K562 (cell line): ENCODE results near the gene UBE2D3. TPM values are rescaled to one million over a fixed set of nuclear protein-coding genes. Genes with fewer than 3 reads are reported as not detected.
A peak's percentile ranks its signal among the peaks of the same experiment; 100 is the strongest.

ENCODE experiments used
- BRF1 ChIP-seq: IDR thresholded peaks from 3 replicates; pipeline ENCODE4 v1.6.1; 2011; ENCODE audit warnings: borderline replicate concordance, mild to moderate bottlenecking; ENCODE audit not compliant: insufficient read length; ENCODE audit errors: extremely low read depth
- ETV6 ChIP-seq, 3 experiments: fragments of 150-350 bp in 1 of 3; sonication (generic) in 1 of 3; formaldehyde crosslinking in 1 of 3; IDR thresholded peaks; 2 replicates each; pipeline versions ENCODE4 v1.6.1 to v1.8.0; 2014 to 2022; ENCODE audit warnings: borderline replicate concordance in 2 of 3, low read depth in 2 of 3, antibody characterized with exemption in 1 of 3, low read length in 1 of 3, mild to moderate bottlenecking in 1 of 3, missing genetic modification reagents in 1 of 3
- FOXJ3 ChIP-seq: sonication (generic); formaldehyde crosslinking; IDR thresholded peaks from 2 replicates; pipeline ENCODE4 v1.4.0; 2020; ENCODE audit warnings: mild to moderate bottlenecking, missing genetic modification reagents
- GTF2F1 ChIP-seq: IDR thresholded peaks from 2 replicates; pipeline ENCODE4 v1.6.1; 2011; ENCODE audit warnings: low read depth, low read length, improper control_type of control experiment
- HNRNPH1 ChIP-seq: fragments of 200-400 bp; formaldehyde crosslinking; optimal IDR thresholded peaks from 2 replicates; pipeline ENCODE3; 2017; ENCODE audit warnings: low read depth, mild to moderate bottlenecking, low read length, moderate library complexity
- KHSRP ChIP-seq: fragments of 450-650 bp; IDR thresholded peaks from 2 replicates; pipeline ENCODE4 v1.6.1; 2017
- POLR2B ChIP-seq: fragments of 450-650 bp; IDR thresholded peaks from 2 replicates; pipeline ENCODE4 v1.6.1; 2018; ENCODE audit warnings: low read depth; ENCODE audit not compliant: partially characterized antibody
- RBM34 ChIP-seq: fragments of 200-400 bp; formaldehyde crosslinking; IDR thresholded peaks from 2 replicates; pipeline ENCODE4 v1.6.1; 2018; ENCODE audit warnings: low read length, borderline replicate concordance; ENCODE audit not compliant: insufficient read depth
- TARDBP ChIP-seq: fragments of 450-650 bp; IDR thresholded peaks from 2 replicates; pipeline ENCODE4 v1.6.1; 2016
- ZNF311 ChIP-seq: fragments of 250-450 bp; sonication (Bioruptor Pico); IDR thresholded peaks from 2 replicates; pipeline ENCODE4 v1.4.0; 2020; ENCODE audit warnings: mild to moderate bottlenecking, moderate library complexity
- polyA plus RNA-seq, 8 experiments: library from polyadenylated mRNA; depleted of rRNA in 4 of 8; stranded (reverse) in 5 of 8; unstranded in 3 of 8; fragments of >200 nt; fragmentation: Nextera tagmentation in 2 of 8; fragmentation: Illumina TruSeq in 1 of 8; extraction: Ambion mirVana in 2 of 8; extraction: Trizol in 1 of 8; gene quantifications; 2 replicates each; pipeline versions ENCODE4 v1.2.1 to v1.2.3, GENCODE V29; 2011 to 2014; ENCODE audit warnings: inconsistent platforms in 1 of 8, missing spikeins in 1 of 8
- total RNA-seq, 7 experiments: library from RNA; depleted of rRNA in 6 of 7; stranded (reverse); fragments of >200 nt in 6 of 7; fragmentation: Illumina TruSeq in 2 of 7; extraction: Trizol in 2 of 7; gene quantifications; 2 replicates each; pipeline versions ENCODE4 v1.2.1 to v1.2.3, GENCODE V29; 2011 to 2021; ENCODE audit warnings: low replicate concordance in 1 of 7
- TF ChIP-seq, protein P1 (sequence below): IDR thresholded peaks from 2 replicates; pipeline ENCODE4 v1.6.1; 2011; ENCODE audit warnings: borderline replicate concordance, low read depth, mild to moderate bottlenecking, moderate library complexity, low read length; ENCODE audit not compliant: insufficient read depth, poor library complexity, severe bottlenecking
- TF ChIP-seq, protein P2 (sequence below), 3 experiments: fragments of 200-800 bp in 1 of 3; fragments of 250-450 bp in 1 of 3; fragments of 450-650 bp in 1 of 3; sonication (Bioruptor Pico) in 1 of 3; sonication (Bioruptor generic) in 1 of 3; formaldehyde crosslinking in 1 of 3; IDR thresholded peaks; 2 replicates each; pipeline versions ENCODE4 v1.6.1 to v1.8.0; 2016 to 2022; ENCODE audit warnings: mild to moderate bottlenecking in 2 of 3, missing genetic modification characterization in 2 of 3, missing compliant biosample characterization in 1 of 3, moderate library complexity in 1 of 3
- TF ChIP-seq, protein P3 (sequence below): fragments of 250-450 bp; sonication (Bioruptor Pico); IDR thresholded peaks from 2 replicates; pipeline ENCODE4 v1.4.0; 2020; ENCODE audit warnings: mild to moderate bottlenecking, moderate library complexity, borderline replicate concordance
- TF ChIP-seq, protein P4 (sequence below), 2 experiments: fragments of 150-350 bp in 1 of 2; IDR thresholded peaks; 2 replicates each; pipeline ENCODE4 v1.6.1; 2012 to 2016; ENCODE audit warnings: low read depth in 2 of 2, low read length in 2 of 2, mild to moderate bottlenecking in 1 of 2, moderate library complexity in 1 of 2

Gene UBE2D3
- total and polyA plus RNA-seq, 9 of the 15 experiments (the other 6 are each of a cell fraction or from before 2014, with no cell fraction given), result 191 to 618 (median 292) TPM

DNA sequence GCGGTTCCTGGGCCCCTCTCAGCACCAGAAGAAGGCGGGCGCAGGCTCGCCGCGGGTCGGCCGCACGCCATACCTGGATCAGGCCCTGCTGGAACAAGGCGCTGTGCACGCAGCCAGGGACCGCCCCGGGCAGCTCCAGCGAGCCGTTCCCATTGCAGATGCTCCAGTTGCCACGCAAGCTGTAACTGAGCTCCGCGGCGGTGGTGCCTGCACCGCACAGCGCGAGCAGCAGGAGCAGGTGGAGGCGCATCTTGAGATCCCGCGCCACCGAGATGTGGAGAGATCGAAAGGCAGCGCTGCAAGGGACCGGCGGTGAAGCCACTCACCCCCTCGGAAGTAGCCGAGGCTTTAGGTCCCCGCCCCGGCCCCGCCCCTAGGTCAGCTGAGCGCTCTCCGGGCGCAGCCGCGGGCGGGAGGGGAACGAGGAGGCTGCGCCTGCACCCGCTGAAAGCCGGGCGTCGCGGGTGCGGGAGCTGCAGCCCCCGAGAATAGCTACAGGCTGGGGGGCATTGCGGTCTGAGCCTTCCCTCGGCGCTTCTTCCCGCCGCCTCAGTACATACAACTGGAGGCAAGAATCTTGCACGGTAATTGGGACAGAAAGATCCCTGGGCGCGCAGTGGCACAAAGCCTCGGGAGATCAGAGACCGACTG, 66.6 kb downstream of the UBE2D3 start, which contains the start of gene MANBA (continued):
- TF ChIP-seq, protein P1, sequence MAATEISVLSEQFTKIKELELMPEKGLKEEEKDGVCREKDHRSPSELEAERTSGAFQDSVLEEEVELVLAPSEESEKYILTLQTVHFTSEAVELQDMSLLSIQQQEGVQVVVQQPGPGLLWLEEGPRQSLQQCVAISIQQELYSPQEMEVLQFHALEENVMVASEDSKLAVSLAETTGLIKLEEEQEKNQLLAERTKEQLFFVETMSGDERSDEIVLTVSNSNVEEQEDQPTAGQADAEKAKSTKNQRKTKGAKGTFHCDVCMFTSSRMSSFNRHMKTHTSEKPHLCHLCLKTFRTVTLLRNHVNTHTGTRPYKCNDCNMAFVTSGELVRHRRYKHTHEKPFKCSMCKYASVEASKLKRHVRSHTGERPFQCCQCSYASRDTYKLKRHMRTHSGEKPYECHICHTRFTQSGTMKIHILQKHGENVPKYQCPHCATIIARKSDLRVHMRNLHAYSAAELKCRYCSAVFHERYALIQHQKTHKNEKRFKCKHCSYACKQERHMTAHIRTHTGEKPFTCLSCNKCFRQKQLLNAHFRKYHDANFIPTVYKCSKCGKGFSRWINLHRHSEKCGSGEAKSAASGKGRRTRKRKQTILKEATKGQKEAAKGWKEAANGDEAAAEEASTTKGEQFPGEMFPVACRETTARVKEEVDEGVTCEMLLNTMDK, result no peak
- TF ChIP-seq, protein P2, sequence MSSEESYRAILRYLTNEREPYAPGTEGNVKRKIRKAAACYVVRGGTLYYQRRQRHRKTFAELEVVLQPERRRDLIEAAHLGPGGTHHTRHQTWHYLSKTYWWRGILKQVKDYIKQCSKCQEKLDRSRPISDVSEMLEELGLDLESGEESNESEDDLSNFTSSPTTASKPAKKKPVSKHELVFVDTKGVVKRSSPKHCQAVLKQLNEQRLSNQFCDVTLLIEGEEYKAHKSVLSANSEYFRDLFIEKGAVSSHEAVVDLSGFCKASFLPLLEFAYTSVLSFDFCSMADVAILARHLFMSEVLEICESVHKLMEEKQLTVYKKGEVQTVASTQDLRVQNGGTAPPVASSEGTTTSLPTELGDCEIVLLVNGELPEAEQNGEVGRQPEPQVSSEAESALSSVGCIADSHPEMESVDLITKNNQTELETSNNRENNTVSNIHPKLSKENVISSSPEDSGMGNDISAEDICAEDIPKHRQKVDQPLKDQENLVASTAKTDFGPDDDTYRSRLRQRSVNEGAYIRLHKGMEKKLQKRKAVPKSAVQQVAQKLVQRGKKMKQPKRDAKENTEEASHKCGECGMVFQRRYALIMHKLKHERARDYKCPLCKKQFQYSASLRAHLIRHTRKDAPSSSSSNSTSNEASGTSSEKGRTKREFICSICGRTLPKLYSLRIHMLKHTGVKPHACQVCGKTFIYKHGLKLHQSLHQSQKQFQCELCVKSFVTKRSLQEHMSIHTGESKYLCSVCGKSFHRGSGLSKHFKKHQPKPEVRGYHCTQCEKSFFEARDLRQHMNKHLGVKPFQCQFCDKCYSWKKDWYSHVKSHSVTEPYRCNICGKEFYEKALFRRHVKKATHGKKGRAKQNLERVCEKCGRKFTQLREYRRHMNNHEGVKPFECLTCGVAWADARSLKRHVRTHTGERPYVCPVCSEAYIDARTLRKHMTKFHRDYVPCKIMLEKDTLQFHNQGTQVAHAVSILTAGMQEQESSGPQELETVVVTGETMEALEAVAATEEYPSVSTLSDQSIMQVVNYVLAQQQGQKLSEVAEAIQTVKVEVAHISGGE (CRISPR knock-in tag; IDR thresholded peaks at IDR 0.05), result no peak
- TF ChIP-seq ETV6 (IDR thresholded peaks at IDR 0.05; ENCODE audit: borderline replicate concordance in 1 of 2, low read depth in 2 of 2, low read length in 1 of 2) (no peak), ETV6 (CRISPR knock-in tag; IDR thresholded peaks at IDR 0.05; ENCODE audit: borderline replicate concordance) (no peak), KHSRP (no peak), BRF1 (no peak), ZNF311 (no peak), POLR2B (peak; percentile 52), RBM34 (no peak), TARDBP (no peak), FOXJ3 (CRISPR knock-in tag) (no peak), GTF2F1 (no peak), HNRNPH1 (no peak)
- TF ChIP-seq, protein P3, sequence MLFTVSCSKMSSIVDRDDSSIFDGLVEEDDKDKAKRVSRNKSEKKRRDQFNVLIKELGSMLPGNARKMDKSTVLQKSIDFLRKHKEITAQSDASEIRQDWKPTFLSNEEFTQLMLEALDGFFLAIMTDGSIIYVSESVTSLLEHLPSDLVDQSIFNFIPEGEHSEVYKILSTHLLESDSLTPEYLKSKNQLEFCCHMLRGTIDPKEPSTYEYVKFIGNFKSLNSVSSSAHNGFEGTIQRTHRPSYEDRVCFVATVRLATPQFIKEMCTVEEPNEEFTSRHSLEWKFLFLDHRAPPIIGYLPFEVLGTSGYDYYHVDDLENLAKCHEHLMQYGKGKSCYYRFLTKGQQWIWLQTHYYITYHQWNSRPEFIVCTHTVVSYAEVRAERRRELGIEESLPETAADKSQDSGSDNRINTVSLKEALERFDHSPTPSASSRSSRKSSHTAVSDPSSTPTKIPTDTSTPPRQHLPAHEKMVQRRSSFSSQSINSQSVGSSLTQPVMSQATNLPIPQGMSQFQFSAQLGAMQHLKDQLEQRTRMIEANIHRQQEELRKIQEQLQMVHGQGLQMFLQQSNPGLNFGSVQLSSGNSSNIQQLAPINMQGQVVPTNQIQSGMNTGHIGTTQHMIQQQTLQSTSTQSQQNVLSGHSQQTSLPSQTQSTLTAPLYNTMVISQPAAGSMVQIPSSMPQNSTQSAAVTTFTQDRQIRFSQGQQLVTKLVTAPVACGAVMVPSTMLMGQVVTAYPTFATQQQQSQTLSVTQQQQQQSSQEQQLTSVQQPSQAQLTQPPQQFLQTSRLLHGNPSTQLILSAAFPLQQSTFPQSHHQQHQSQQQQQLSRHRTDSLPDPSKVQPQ (CRISPR knock-in tag), result no peak
- TF ChIP-seq, protein P4, sequence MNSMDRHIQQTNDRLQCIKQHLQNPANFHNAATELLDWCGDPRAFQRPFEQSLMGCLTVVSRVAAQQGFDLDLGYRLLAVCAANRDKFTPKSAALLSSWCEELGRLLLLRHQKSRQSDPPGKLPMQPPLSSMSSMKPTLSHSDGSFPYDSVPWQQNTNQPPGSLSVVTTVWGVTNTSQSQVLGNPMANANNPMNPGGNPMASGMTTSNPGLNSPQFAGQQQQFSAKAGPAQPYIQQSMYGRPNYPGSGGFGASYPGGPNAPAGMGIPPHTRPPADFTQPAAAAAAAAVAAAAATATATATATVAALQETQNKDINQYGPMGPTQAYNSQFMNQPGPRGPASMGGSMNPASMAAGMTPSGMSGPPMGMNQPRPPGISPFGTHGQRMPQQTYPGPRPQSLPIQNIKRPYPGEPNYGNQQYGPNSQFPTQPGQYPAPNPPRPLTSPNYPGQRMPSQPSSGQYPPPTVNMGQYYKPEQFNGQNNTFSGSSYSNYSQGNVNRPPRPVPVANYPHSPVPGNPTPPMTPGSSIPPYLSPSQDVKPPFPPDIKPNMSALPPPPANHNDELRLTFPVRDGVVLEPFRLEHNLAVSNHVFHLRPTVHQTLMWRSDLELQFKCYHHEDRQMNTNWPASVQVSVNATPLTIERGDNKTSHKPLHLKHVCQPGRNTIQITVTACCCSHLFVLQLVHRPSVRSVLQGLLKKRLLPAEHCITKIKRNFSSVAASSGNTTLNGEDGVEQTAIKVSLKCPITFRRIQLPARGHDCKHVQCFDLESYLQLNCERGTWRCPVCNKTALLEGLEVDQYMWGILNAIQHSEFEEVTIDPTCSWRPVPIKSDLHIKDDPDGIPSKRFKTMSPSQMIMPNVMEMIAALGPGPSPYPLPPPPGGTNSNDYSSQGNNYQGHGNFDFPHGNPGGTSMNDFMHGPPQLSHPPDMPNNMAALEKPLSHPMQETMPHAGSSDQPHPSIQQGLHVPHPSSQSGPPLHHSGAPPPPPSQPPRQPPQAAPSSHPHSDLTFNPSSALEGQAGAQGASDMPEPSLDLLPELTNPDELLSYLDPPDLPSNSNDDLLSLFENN (IDR thresholded peaks at IDR 0.05; ENCODE audit: low read depth in 2 of 2, low read length in 2 of 2), result no peak
